H1 (cell line): Measurements from ENCODE around the gene KIF26B. TPM values are rescaled to one million over a fixed set of nuclear protein-coding genes. Genes with fewer than 3 reads are reported as not detected.

Source experiments
- ASH2L ChIP-seq: fragments of 200-600, 300-600 bp; sonication (generic); IDR thresholded peaks from one replicate; pipeline ENCODE4 v1.7.1; 2017; ENCODE audit warnings: low read length
- JUND ChIP-seq: IDR thresholded peaks from 2 replicates; pipeline ENCODE4 v1.6.1; 2011; ENCODE audit warnings: mild to moderate bottlenecking, improper control_type of control experiment, low read length
- POLR2AphosphoS5 ChIP-seq: IDR thresholded peaks from 2 replicates; pipeline ENCODE4 v1.6.1; 2011; ENCODE audit warnings: low read depth, low read length
- RXRA ChIP-seq: IDR thresholded peaks from 2 replicates; pipeline ENCODE4 v1.6.1; 2011; ENCODE audit warnings: low read depth, mild to moderate bottlenecking, low read length, moderate library complexity; ENCODE audit not compliant: insufficient read depth
- SUZ12 ChIP-seq: fragments of 200-600 bp; sonication (generic); IDR thresholded peaks from 2 replicates; pipeline ENCODE4 v1.6.1; 2012; ENCODE audit warnings: mild to moderate bottlenecking, inconsistent platforms, low read length, moderate library complexity, mixed read lengths
- TCF12 ChIP-seq: IDR thresholded peaks from 2 replicates; pipeline ENCODE4 v1.6.1; 2011; ENCODE audit warnings: low read depth, mild to moderate bottlenecking, low read length
- ZNF274 ChIP-seq: IDR thresholded peaks from 2 replicates; pipeline ENCODE4 v1.7.0; 2012; ENCODE audit warnings: low read length, borderline replicate concordance; ENCODE audit errors: extremely low read depth
- polyA plus RNA-seq, 7 experiments: library from polyadenylated mRNA; depleted of rRNA in 3 of 7; stranded (reverse) in 5 of 7; unstranded in 2 of 7; fragments of >200 nt in 5 of 7; fragments of 200-250 nt in 2 of 7; gene quantifications; 1 replicate in 5 of 7; 2 replicates in 1 of 7; 4 replicates in 1 of 7; pipeline versions ENCODE4 v1.2.1 to v1.2.3, GENCODE V29; 2011 to 2013; ENCODE audit warnings: missing spikeins in 2 of 7, mixed read lengths in 2 of 7
- total RNA-seq: library from RNA; stranded (reverse); fragmentation: NEBNext Ultra II Directional; extraction: Animal tissue kit (Norgen Biotek cat#: 25700); gene quantifications from 2 replicates; pipeline ENCODE4 v1.2.1, GENCODE V29; 2021
- TF ChIP-seq, protein P1 (sequence below): IDR thresholded peaks from 2 replicates; pipeline ENCODE4 v1.6.1; 2012; ENCODE audit warnings: low read length, inconsistent platforms

Gene KIF26B
- total and polyA plus RNA-seq, 2 of the 8 experiments (the other 6 are each of a cell fraction or from before 2014, with no cell fraction given), result 0.06 to 0.28 TPM

DNA sequence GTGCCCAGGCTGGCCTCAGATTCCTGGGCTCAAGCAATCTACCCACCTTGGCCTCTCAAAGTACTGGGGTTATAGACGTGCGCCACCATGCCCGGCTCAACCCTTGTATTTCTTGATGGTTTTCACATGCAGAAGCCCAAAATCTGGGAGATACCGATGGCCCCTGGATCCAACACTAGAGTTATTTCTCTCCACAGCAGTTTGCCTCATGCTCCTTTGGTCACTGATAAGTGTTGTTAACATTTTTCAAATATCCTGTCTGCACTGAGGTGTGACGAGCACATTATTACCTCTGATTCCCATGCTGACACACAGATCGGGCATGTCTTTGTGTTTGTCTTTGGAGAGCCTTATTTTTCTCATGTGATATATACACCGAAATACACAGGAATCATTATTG is 107.0 kb downstream of the KIF26B start (continued):
- TF ChIP-seq, protein P1, sequence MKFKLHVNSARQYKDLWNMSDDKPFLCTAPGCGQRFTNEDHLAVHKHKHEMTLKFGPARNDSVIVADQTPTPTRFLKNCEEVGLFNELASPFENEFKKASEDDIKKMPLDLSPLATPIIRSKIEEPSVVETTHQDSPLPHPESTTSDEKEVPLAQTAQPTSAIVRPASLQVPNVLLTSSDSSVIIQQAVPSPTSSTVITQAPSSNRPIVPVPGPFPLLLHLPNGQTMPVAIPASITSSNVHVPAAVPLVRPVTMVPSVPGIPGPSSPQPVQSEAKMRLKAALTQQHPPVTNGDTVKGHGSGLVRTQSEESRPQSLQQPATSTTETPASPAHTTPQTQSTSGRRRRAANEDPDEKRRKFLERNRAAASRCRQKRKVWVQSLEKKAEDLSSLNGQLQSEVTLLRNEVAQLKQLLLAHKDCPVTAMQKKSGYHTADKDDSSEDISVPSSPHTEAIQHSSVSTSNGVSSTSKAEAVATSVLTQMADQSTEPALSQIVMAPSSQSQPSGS, result no peak
- TF ChIP-seq ASH2L, result no peak
- no peak for TF ChIP-seq RXRA
- no peak for TF ChIP-seq SUZ12
- TF ChIP-seq POLR2AphosphoS5, result no peak
- no peak for TF ChIP-seq JUND
- TF ChIP-seq TCF12, result no peak
- TF ChIP-seq ZNF274, result no peak
